ENCODE measurements around the gene SFMBT1. TPM values are rescaled to one million over a fixed set of nuclear protein-coding genes. Genes with fewer than 3 reads are reported as not detected.

The SFMBT1 gene
- total and polyA plus RNA-seq, 9 of the 15 experiments (the other 6 are each of a cell fraction or from before 2014, with no cell fraction given): 0.76 to 6.6 (median 3.6) TPM

DNA sequence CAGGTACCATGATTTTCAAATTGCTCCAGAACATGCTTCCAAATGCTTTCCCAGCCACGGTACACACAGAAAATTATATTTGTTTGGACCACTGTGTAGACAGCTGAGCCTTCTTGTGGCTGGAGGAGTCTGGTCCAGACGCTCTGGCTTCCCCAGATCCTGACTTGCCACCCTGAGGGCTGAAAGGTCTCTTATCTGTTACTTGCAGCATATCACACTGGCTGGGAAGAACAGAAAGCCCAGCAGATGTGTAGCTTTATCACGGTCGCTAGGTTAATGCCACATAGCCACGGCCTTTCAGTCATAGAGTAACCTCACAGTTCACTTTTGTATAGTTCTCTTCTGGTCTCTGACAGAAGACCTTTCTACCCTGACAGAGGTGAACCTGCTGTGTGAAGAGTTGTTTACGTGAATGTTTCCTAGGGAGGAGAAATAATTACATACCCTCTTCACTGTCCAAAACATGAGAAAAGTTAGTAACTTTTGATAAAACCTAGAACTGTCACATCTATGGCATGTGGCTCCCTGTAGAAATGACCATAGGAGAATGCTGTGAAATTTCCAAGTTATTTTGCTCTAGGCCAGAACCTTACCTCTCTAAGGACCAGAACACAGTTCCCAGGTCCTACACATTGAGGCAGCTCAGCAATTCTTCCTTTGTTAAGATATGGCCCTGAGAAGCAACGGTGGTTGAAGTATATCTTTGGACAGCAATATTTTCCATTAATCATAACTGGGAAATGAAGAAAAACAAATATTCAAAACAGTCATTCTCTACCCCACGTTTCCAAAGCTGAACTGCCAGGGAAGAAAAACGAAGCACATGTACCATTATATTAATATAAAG is 132.8 kb downstream of the SFMBT1 start (continued):
- TF ChIP-seq, protein P1, sequence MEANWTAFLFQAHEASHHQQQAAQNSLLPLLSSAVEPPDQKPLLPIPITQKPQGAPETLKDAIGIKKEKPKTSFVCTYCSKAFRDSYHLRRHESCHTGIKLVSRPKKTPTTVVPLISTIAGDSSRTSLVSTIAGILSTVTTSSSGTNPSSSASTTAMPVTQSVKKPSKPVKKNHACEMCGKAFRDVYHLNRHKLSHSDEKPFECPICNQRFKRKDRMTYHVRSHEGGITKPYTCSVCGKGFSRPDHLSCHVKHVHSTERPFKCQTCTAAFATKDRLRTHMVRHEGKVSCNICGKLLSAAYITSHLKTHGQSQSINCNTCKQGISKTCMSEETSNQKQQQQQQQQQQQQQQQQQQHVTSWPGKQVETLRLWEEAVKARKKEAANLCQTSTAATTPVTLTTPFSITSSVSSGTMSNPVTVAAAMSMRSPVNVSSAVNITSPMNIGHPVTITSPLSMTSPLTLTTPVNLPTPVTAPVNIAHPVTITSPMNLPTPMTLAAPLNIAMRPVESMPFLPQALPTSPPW (CRISPR knock-in tag; IDR thresholded peaks at IDR 0.05): 0 out of 2 replicates have a peak, but pooled peaks have one; percentile 26
- TF ChIP-seq SREBF2 (CRISPR knock-in tag; IDR thresholded peaks at IDR 0.05) (no peak), ARNT (IDR thresholded peaks at IDR 0.05) (peak; percentile 36 to 80; a peak in 2 of 4 replicates), MYNN (IDR thresholded peaks at IDR 0.05) (peak; percentile 78), MYNN (CRISPR knock-in tag; IDR thresholded peaks at IDR 0.05) (no peak), TCFL5 (CRISPR knock-in tag; conservative IDR thresholded peaks at IDR 0.05) (no peak), TEAD1 (CRISPR knock-in tag; IDR thresholded peaks at IDR 0.05) (0 out of 4 replicates have a peak, but pooled peaks of 1 of the 2 experiments have one; percentile 50), ZNF212 (CRISPR knock-in tag; IDR thresholded peaks at IDR 0.05) (no peak), HDGF (IDR thresholded peaks at IDR 0.05) (no peak), KDM4B (IDR thresholded peaks at IDR 0.05; ENCODE audit: borderline replicate concordance in 2 of 2, low read depth in 1 of 2) (no peak), NBN (IDR thresholded peaks at IDR 0.05; ENCODE audit: low read depth) (peak; percentile 58; the same call in 1 of the 2 replicates), SMAD3 (CRISPR knock-in tag; conservative IDR thresholded peaks at IDR 0.05) (no peak), TBL1XR1 (IDR thresholded peaks at IDR 0.05; ENCODE audit: low read length in 2 of 2) (peak; percentile 65 to 91; a peak in 3 of 4 replicates), CHD2 (IDR thresholded peaks at IDR 0.05; ENCODE audit: low read depth, low read length) (no peak), GABPB1 (CRISPR knock-in tag; IDR thresholded peaks at IDR 0.05) (no peak), ZNF766 (CRISPR knock-in tag; conservative IDR thresholded peaks at IDR 0.05) (0 out of 2 replicates have a peak, but pooled peaks have one; percentile 57), XRCC3 (IDR thresholded peaks at IDR 0.05) (no peak), ZFX (CRISPR knock-in tag; IDR thresholded peaks at IDR 0.05) (peak; percentile 44), ZFP30 (CRISPR knock-in tag; IDR thresholded peaks at IDR 0.05; ENCODE audit: borderline replicate concordance) (no peak), RFX1 (IDR thresholded peaks at IDR 0.05) (0 out of 2 replicates have a peak, but pooled peaks have one; percentile 22)
- TF ChIP-seq, protein P2, sequence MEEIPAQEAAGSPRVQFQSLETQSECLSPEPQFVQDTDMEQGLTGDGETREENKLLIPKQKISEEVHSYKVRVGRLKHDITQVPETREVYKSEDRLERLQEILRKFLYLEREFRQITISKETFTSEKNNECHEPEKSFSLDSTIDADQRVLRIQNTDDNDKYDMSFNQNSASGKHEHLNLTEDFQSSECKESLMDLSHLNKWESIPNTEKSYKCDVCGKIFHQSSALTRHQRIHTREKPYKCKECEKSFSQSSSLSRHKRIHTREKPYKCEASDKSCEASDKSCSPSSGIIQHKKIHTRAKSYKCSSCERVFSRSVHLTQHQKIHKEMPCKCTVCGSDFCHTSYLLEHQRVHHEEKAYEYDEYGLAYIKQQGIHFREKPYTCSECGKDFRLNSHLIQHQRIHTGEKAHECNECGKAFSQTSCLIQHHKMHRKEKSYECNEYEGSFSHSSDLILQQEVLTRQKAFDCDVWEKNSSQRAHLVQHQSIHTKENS (CRISPR knock-in tag; IDR thresholded peaks at IDR 0.05): no peak
- TF ChIP-seq, protein P3, sequence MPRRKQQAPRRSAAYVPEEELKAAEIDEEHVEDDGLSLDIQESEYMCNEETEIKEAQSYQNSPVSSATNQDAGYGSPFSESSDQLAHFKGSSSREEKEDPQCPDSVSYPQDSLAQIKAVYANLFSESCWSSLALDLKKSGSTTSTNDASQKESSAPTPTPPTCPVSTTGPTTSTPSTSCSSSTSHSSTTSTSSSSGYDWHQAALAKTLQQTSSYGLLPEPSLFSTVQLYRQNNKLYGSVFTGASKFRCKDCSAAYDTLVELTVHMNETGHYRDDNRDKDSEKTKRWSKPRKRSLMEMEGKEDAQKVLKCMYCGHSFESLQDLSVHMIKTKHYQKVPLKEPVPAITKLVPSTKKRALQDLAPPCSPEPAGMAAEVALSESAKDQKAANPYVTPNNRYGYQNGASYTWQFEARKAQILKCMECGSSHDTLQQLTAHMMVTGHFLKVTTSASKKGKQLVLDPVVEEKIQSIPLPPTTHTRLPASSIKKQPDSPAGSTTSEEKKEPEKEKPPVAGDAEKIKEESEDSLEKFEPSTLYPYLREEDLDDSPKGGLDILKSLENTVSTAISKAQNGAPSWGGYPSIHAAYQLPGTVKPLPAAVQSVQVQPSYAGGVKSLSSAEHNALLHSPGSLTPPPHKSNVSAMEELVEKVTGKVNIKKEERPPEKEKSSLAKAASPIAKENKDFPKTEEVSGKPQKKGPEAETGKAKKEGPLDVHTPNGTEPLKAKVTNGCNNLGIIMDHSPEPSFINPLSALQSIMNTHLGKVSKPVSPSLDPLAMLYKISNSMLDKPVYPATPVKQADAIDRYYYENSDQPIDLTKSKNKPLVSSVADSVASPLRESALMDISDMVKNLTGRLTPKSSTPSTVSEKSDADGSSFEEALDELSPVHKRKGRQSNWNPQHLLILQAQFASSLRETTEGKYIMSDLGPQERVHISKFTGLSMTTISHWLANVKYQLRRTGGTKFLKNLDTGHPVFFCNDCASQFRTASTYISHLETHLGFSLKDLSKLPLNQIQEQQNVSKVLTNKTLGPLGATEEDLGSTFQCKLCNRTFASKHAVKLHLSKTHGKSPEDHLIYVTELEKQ (CRISPR knock-in tag; IDR thresholded peaks at IDR 0.05): no peak
- TF ChIP-seq, protein P4, sequence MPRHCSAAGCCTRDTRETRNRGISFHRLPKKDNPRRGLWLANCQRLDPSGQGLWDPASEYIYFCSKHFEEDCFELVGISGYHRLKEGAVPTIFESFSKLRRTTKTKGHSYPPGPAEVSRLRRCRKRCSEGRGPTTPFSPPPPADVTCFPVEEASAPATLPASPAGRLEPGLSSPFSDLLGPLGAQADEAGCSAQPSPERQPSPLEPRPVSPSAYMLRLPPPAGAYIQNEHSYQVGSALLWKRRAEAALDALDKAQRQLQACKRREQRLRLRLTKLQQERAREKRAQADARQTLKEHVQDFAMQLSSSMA (CRISPR knock-in tag; IDR thresholded peaks at IDR 0.05): no peak

Measured in K562 (cell line).